ENCODE data around the gene KRTAP10-12. TPM values are rescaled to one million over a fixed set of nuclear protein-coding genes. Genes with fewer than 3 reads are reported as not detected.

KRTAP10-12 gene
- total RNA-seq, 1 experiment from 2014 or later, result not detected

DNA sequence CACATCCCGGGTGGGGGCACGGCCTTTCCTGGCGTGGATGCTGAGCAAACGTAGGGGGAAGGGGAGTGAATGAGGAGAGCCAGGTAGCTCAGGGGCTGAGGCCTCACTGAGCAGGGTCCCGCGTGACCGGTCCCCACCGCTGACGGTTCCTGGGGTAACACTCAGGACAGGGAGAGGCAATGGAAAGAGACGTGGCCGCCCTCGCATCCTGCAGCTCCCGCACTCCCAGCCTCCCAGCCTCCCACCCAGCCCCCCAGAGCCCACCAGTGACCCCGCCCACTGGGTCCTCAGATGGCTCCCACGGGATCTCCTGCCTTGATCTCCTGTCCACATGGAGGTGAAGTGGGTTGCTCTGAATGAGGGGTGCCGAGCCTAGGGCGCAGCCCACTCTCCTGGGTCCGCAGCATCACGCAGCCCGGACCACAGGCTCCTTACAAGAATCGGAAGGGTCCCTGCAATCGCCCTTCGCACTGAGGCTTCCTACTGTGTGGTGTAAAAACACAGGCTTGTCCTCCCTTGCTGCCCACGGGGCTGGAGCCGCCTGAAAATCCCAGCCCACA is 12.0 kb downstream of the KRTAP10-12 start:
- ChIA-PET CTCF (no interaction called here), POLR2A (interaction anchor here (0.6 kb wide), 1 partner anchor 165 kb away, joined by 3 read pairs; the partner anchor contains the start of gene PTTG1IP)
- no peak overlapping the region for H3K4me3 ChIP-seq (ENCODE audit: low read depth in 2 of 2, low read length in 2 of 2)
- intact Hi-C loops (cut with micrococcal nuclease; ENCODE audit: unreplicated experiment), result no loop called here
- H3K4me1 ChIP-seq (ENCODE audit: control insufficient read depth, insufficient read depth, low read length), result no peaks in the 10 kb centered on the region; the same call in none of the 2 replicates
- H3K9me3 ChIP-seq (ENCODE audit: control insufficient read depth, insufficient read depth, low read depth, low read length), result no peaks in the 10 kb centered on the region
- in situ Hi-C loops (cut with HindIII; ENCODE audit: low pct_unique_long_range_greater_than_20kb, low sequenced_read_pairs), result no loop called here
- DNase-seq (ENCODE audit: low read depth, low spot score) (no peak), ATAC-seq (no peak)
- no TSS peak for BruUV-seq (replicated peaks)
- TF ChIP-seq SIN3A (IDR thresholded peaks at IDR 0.05; ENCODE audit: borderline replicate concordance, insufficient read depth, low read depth, low read length) (no peak), TCF7L2 (IDR thresholded peaks at IDR 0.05; ENCODE audit: low read depth, low read length) (no peak), POLR2AphosphoS5 (IDR thresholded peaks at IDR 0.05; ENCODE audit: low read depth, low read length) (no peak)
- TF ChIP-seq, protein P1, sequence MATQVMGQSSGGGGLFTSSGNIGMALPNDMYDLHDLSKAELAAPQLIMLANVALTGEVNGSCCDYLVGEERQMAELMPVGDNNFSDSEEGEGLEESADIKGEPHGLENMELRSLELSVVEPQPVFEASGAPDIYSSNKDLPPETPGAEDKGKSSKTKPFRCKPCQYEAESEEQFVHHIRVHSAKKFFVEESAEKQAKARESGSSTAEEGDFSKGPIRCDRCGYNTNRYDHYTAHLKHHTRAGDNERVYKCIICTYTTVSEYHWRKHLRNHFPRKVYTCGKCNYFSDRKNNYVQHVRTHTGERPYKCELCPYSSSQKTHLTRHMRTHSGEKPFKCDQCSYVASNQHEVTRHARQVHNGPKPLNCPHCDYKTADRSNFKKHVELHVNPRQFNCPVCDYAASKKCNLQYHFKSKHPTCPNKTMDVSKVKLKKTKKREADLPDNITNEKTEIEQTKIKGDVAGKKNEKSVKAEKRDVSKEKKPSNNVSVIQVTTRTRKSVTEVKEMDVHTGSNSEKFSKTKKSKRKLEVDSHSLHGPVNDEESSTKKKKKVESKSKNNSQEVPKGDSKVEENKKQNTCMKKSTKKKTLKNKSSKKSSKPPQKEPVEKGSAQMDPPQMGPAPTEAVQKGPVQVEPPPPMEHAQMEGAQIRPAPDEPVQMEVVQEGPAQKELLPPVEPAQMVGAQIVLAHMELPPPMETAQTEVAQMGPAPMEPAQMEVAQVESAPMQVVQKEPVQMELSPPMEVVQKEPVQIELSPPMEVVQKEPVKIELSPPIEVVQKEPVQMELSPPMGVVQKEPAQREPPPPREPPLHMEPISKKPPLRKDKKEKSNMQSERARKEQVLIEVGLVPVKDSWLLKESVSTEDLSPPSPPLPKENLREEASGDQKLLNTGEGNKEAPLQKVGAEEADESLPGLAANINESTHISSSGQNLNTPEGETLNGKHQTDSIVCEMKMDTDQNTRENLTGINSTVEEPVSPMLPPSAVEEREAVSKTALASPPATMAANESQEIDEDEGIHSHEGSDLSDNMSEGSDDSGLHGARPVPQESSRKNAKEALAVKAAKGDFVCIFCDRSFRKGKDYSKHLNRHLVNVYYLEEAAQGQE (IDR thresholded peaks at IDR 0.05; ENCODE audit: insufficient read depth in 1 of 2, low read depth in 2 of 2, low read length in 1 of 2), result no peak
- TF ChIP-seq, protein P2, sequence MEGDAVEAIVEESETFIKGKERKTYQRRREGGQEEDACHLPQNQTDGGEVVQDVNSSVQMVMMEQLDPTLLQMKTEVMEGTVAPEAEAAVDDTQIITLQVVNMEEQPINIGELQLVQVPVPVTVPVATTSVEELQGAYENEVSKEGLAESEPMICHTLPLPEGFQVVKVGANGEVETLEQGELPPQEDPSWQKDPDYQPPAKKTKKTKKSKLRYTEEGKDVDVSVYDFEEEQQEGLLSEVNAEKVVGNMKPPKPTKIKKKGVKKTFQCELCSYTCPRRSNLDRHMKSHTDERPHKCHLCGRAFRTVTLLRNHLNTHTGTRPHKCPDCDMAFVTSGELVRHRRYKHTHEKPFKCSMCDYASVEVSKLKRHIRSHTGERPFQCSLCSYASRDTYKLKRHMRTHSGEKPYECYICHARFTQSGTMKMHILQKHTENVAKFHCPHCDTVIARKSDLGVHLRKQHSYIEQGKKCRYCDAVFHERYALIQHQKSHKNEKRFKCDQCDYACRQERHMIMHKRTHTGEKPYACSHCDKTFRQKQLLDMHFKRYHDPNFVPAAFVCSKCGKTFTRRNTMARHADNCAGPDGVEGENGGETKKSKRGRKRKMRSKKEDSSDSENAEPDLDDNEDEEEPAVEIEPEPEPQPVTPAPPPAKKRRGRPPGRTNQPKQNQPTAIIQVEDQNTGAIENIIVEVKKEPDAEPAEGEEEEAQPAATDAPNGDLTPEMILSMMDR (IDR thresholded peaks at IDR 0.05), result no peak
- H3K36me3 ChIP-seq (ENCODE audit: control insufficient read depth, insufficient read depth, low read length), result no peaks in the 10 kb centered on the region
- no peak overlapping the region for H3K27ac ChIP-seq (ENCODE audit: low read length)
- H3K27me3 ChIP-seq (ENCODE audit: control insufficient read depth, insufficient read depth, low read length), result no peaks in the 10 kb centered on the region

DNA sequence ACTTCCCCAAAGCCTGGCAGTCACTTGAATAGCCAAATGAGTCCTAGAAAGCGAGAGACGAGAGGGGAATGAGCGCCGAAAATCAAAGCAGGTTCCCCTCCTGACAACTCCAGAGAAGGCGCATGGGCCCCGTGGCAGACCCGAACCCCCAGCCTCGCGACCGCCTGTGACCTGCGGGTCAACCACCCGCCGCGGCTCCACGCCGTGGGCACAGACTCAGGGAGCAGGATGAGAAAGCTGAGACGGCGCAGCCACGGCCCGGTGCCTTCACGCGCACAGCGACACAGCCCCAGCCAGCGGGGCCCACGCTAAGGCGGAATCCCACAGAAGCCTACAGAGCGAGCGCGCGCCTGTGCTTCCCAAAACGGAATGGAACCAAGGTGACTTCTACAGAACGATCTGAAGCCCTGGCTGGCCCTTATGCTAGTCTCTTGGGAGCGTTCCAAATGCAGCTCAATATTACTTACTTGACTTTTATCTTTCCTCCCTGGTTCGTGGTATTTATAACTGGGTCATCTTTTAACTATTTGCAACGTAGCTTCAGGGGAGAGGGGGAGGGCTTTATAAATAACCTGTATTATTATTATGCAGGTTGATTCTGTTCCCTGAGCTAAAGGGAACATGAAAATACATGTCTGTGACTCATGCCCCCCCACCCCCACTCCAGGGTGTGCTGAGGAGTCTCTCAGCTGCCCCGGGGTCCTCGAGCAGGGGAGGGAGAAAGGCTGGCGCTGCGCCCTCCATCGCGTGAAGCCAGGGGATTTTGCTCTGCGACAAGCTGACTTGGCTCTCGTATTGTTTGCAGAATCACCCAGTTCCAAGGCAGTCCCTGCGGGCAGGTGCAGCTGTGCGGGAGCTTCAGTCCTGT is 12.7 kb downstream of the KRTAP10-12 start:
- Histone ChIP-seq H3K36me3 (ENCODE audit: control insufficient read depth, insufficient read depth, low read length) (no peaks in the 10 kb centered on the region), H3K4me3 (ENCODE audit: low read depth in 2 of 2, low read length in 2 of 2) (no peak overlapping the region), H3K4me1 (ENCODE audit: control insufficient read depth, insufficient read depth, low read length) (no peaks in the 10 kb centered on the region; the same call in none of the 2 replicates), H3K27me3 (ENCODE audit: control insufficient read depth, insufficient read depth, low read length) (no peaks in the 10 kb centered on the region), H3K27ac (ENCODE audit: low read length) (no peak overlapping the region), H3K9me3 (ENCODE audit: control insufficient read depth, insufficient read depth, low read depth, low read length) (no peaks in the 10 kb centered on the region)
- intact Hi-C loops (cut with micrococcal nuclease; ENCODE audit: unreplicated experiment), result no loop called here
- in situ Hi-C loops (cut with HindIII; ENCODE audit: low pct_unique_long_range_greater_than_20kb, low sequenced_read_pairs), result no loop called here
- CTCF ChIA-PET, result interaction anchor here (0.7 kb wide), 1 partner anchor 15 kb away, joined by 3 read pairs; no protein-coding TSS in a partner anchor
- ATAC-seq, result peak; percentile 59; the same call in 1 of the 2 replicates
- DNase-seq (ENCODE audit: low read depth, low spot score), result no peak
- BruUV-seq (replicated peaks), result no TSS peak
- TF ChIP-seq SIN3A (IDR thresholded peaks at IDR 0.05; ENCODE audit: borderline replicate concordance, insufficient read depth, low read depth, low read length) (no peak), POLR2AphosphoS5 (IDR thresholded peaks at IDR 0.05; ENCODE audit: low read depth, low read length) (no peak)
- TF ChIP-seq, protein P2 (IDR thresholded peaks at IDR 0.05), result no peak
- POLR2A ChIA-PET, result interaction anchor here (0.6 kb wide), 1 partner anchor 164 kb away, joined by 3 read pairs; the partner anchor contains the start of gene PTTG1IP

Measured in Panc1 (cell line).